ENCODE data around the gene PGAM2. TPM values are rescaled to one million over a fixed set of nuclear protein-coding genes. Genes with fewer than 3 reads are reported as not detected.
A peak's percentile ranks its signal among the peaks of the same experiment; 100 is the strongest.

PGAM2 gene
- total RNA-seq, 1 donor from 2014 or later, result not detected

DNA sequence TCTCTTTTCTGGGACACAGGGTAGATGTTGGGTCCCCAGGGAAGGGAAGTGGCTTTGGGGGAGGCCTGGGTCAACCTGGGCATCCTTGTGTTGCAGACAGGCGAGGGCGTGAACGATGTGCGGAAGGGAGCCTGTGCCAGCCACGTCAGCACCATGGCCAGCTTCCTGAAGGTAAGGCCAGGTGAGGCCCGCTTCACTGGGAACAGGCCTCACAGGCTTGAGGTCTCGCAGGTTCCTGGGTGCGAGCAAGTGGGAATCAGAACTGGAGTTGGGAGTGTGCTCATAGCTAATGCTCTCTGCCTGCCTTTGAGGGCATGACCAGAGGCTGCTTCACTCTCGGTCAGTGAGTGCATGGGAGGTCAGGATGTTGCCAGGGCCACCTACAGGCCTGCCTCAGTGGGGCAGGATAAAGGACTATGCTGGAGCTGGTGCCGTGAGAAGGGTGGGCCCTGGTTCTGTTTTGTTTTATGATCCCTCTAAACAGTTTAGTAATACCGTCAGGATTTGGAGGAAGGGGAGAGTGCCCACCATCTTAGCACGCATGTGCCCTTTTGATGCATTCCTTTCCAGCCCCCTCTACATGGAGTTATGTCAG lies 12.5 kb downstream of the PGAM2 start:
- peaks cover 66 to 86% of the 10 kb centered on the region in 2 donors for H3K36me3 ChIP-seq
- no peak overlapping the region for H3K4me3 ChIP-seq
- no peaks in the 10 kb centered on the region for H3K27me3 ChIP-seq
- DNase-seq (ENCODE audit: low spot score in 2 of 2), result peak in 1 of 2 donors; percentile 44
- no peak for TF ChIP-seq CTCF (IDR thresholded peaks at IDR 0.05)
- no peak overlapping the region for H3K27ac ChIP-seq
- H3K9me3 ChIP-seq, result no peaks in the 10 kb centered on the region
- no peaks in the 10 kb centered on the region for H3K4me1 ChIP-seq
- intact Hi-C loops (cut with DNase I), result no loop called here

GRCh38 chr7:44051611-44052220 lies 13.7 kb downstream of the PGAM2 start:
- Histone ChIP-seq H3K27ac (no peak overlapping the region), H3K4me1 (no peaks in the 10 kb centered on the region), H3K27me3 (no peaks in the 10 kb centered on the region), H3K9me3 (no peaks in the 10 kb centered on the region), H3K36me3 (peaks cover 54 to 78% of the 10 kb centered on the region in 2 donors), H3K4me3 (no peak overlapping the region)
- intact Hi-C loops (cut with DNase I), result no loop called here
- peak in 1 of 2 donors; percentile 51 for DNase-seq (ENCODE audit: low spot score in 2 of 2)
- no peak for TF ChIP-seq CTCF (IDR thresholded peaks at IDR 0.05)

DNA sequence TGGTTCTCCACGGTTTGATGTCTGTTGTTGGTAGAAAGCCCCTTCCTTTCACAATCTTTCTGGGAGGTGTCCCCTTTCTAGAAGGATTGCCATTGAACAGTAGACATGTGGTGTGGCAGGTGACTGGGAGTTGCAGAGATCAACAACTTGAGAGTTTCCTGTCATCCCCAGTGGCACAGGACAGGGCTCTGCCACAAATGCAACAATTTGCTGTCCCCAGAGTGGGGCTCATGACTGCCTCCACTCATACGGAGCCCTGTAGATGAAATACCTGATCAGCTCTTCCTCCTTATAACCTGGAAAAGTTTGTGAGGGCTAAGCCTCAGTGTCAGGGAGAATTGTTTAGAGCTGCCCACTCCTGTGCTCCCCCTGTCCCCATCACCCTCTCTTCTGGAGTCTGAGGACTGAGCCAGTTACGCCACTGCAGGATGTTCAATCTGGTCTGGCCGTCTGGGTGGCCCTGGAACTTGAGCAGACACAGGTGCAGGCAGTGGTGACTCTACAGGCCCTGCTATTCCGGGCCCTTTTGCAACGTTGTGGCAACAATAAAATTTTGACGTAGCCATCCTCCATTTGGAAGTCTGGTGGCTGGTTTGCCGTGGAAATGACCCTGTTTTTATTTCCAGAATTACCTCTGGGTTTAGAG lies 14.3 kb downstream of the PGAM2 start:
- H3K36me3 ChIP-seq, result peaks cover 48 to 73% of the 10 kb centered on the region in 2 donors
- no peaks in the 10 kb centered on the region for H3K9me3 ChIP-seq
- intact Hi-C loops (cut with DNase I), result no loop called here
- H3K4me3 ChIP-seq, result no peak overlapping the region
- no peak for TF ChIP-seq CTCF (IDR thresholded peaks at IDR 0.05)
- no peaks in the 10 kb centered on the region for H3K4me1 ChIP-seq
- no peaks in the 10 kb centered on the region for H3K27me3 ChIP-seq
- H3K27ac ChIP-seq, result no peak overlapping the region
- DNase-seq (ENCODE audit: low spot score in 2 of 2), result peak in 1 of 2 donors; percentile 40

DNA sequence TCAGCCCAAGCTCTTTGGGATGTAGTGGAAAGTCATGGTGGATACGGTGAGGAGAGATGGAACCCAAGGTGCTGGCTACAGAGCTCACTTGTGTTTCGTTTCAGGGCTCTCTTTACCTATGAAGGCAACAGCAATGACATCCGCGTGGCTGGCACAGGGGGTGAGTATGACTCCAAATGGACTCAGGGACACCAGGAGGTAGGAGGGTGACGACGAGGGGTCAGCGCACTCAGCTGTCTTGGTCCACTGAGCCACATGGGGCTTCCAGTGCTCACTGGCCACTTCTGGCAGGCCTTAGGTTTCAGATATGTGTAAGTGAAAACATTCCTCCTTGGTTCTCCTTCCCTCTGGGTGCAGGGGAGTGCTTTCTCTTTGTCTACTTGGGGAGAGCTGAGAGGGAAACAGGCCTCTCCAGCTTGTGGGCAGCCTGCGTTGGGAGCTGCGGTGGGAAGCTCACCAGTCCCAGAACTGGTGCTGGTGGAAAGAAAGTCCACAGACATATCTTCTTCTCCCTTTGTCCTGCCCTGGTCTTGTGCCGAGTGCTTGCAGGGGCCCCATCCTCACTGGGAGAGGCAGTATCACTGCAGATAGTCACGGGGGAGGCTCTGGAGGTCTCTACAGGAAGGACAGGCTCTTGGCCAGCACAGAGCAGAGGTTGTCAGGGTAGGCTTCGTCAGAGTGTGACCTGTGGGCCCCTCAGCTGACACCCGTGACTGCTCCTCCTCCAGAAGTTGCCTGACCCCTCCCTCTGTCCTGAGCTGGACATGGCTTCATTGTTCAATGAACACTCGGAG lies 15.0 kb downstream of the PGAM2 start:
- intact Hi-C loops (cut with DNase I), result no loop called here
- DNase-seq (ENCODE audit: low spot score in 2 of 2), result peak in 1 of 2 donors; percentile 48

More for the DNA sequence above, 15.0 kb downstream of the PGAM2 start:
- H3K4me3 ChIP-seq, result no peak overlapping the region
- peaks cover 46 to 66% of the 10 kb centered on the region in 2 donors for H3K36me3 ChIP-seq
- H3K27ac ChIP-seq, result no peak overlapping the region
- no peaks in the 10 kb centered on the region for H3K27me3 ChIP-seq
- H3K4me1 ChIP-seq, result peaks cover 0 to 5% of the 10 kb centered on the region in 2 donors
- no peaks in the 10 kb centered on the region for H3K9me3 ChIP-seq
- no peak for TF ChIP-seq CTCF (IDR thresholded peaks at IDR 0.05)

Measured in ascending aorta (tissue), 2 donors.